SK-N-SH (cell line): ENCODE data around the gene CDH4. TPM values are rescaled to one million over a fixed set of nuclear protein-coding genes. Genes with fewer than 3 reads are reported as not detected.

Source experiments
- CTCF ChIA-PET: fragments of 300-600, 350-600 bp; formaldehyde crosslinking; extraction: SDS; loops from one replicate; lab custom pipeline; 2021; lab: Yijun Ruan, JAX
- POLR2A ChIA-PET: fragments of 350-600 bp; sonication (Branson Sonifier 250); formaldehyde crosslinking; extraction: SDS; loops from one replicate; lab custom pipeline; 2020; ENCODE audit warnings: antibody characterized with exemption, inconsistent platforms; lab: Yijun Ruan, JAX
- DNase-seq: peaks from one replicate; pipeline ENCODE4 v3.0.0; 2012
- H2AFZ ChIP-seq: fragments of 200-600 bp; sonication (generic); 2 replicates; pipeline ENCODE4 v1.8.1; 2016; ENCODE audit warnings: antibody characterized with exemption, mild to moderate bottlenecking, low read depth
- H3F3A ChIP-seq: fragments of 200-600 bp; sonication (generic); replicated peaks from 2 replicates; pipeline ENCODE3; 2016; ENCODE audit warnings: antibody characterized with exemption, mild to moderate bottlenecking; ENCODE audit not compliant: insufficient read depth
- H3K27ac ChIP-seq, 2 experiments: fragments of 200-500 bp in 1 of 2; fragments of 200-600 bp in 1 of 2; sonication (Bioruptor generic) in 1 of 2; sonication (generic), shearing (Covaris generic) in 1 of 2; 2 replicates each; pipeline versions ENCODE4 v1.5.1 to v1.6.1; 2014 to 2016; ENCODE audit warnings: low read depth in 2 of 2, inconsistent platforms in 1 of 2, low read length in 1 of 2, mild to moderate bottlenecking in 1 of 2, mixed read lengths in 1 of 2
- H3K27me3 ChIP-seq: fragments of 200-600 bp; sonication (generic), shearing (Covaris generic); 2 replicates; pipeline ENCODE4 v1.6.1; 2016; ENCODE audit warnings: mixed run types; ENCODE audit not compliant: insufficient read depth
- H3K36me3 ChIP-seq, 2 experiments: fragments of 200-500 bp in 1 of 2; fragments of 200-600 bp in 1 of 2; sonication (Bioruptor generic) in 1 of 2; sonication (generic) in 1 of 2; replicated peaks in 1 of 2; 2 replicates each; pipeline versions ENCODE3 to v1.5.1; 2014 to 2016; ENCODE audit warnings: low read length in 1 of 2, mild to moderate bottlenecking in 1 of 2; ENCODE audit not compliant: insufficient read depth in 2 of 2, control insufficient read depth in 1 of 2
- H3K4me1 ChIP-seq, 2 experiments: fragments of 200-500 bp in 1 of 2; fragments of 200-600 bp in 1 of 2; sonication (Bioruptor generic) in 1 of 2; sonication (generic), shearing (Covaris generic) in 1 of 2; 2 replicates each; pipeline versions ENCODE4 v1.5.1 to v1.6.1; 2014 to 2016; ENCODE audit warnings: low read depth in 1 of 2, low read length in 1 of 2, mixed run types in 1 of 2; ENCODE audit not compliant: insufficient read depth in 2 of 2, control insufficient read depth in 1 of 2
- H3K4me2 ChIP-seq: fragments of 200-600 bp; sonication (generic), shearing (Covaris generic); 2 replicates; pipeline ENCODE4 v1.6.1; 2017; ENCODE audit warnings: mixed run types
- H3K4me3 ChIP-seq, 2 experiments: fragments of 200-500 bp in 1 of 2; fragments of 200-600 bp in 1 of 2; sonication (Bioruptor generic) in 1 of 2; sonication (generic), shearing (Covaris generic) in 1 of 2; 2 replicates each; pipeline versions ENCODE4 v1.5.1 to v1.8.1; 2014 to 2016; ENCODE audit warnings: low read depth in 2 of 2, inconsistent platforms in 1 of 2, low read length in 1 of 2, mild to moderate bottlenecking in 1 of 2, mixed read lengths in 1 of 2, moderate library complexity in 1 of 2
- H3K79me2 ChIP-seq: fragments of 200-600 bp; sonication (generic); 2 replicates; pipeline ENCODE4 v1.8.1; 2017; ENCODE audit warnings: mild to moderate bottlenecking; ENCODE audit not compliant: insufficient read depth
- H3K9ac ChIP-seq: fragments of 200-600 bp; sonication (generic); 2 replicates; pipeline ENCODE4 v1.6.1; 2017; ENCODE audit warnings: mixed run types
- H3K9me2 ChIP-seq: fragments of 200-600 bp; sonication (generic); 2 replicates; pipeline ENCODE4 v1.6.1; 2017; ENCODE audit warnings: mixed run types
- H3K9me3 ChIP-seq: fragments of 200-600 bp; sonication (generic); 2 replicates; pipeline ENCODE4 v1.6.1; 2017; ENCODE audit warnings: mixed run types, mild to moderate bottlenecking, moderate library complexity
- H4K20me1 ChIP-seq: fragments of 200-600 bp; sonication (generic); 2 replicates; pipeline ENCODE4 v1.6.1; 2017; ENCODE audit warnings: mild to moderate bottlenecking, mixed run types; ENCODE audit not compliant: insufficient read depth
- MXI1 ChIP-seq: IDR thresholded peaks from 2 replicates; pipeline ENCODE4 v1.6.1; 2012; ENCODE audit warnings: mild to moderate bottlenecking, low read depth, low read length, improper control_type of control experiment
- RAD21 ChIP-seq: IDR thresholded peaks from 2 replicates; pipeline ENCODE4 v1.6.1; 2012; ENCODE audit warnings: mild to moderate bottlenecking, low read length
- RCOR1 ChIP-seq: fragments of 150-350 bp; IDR thresholded peaks from 2 replicates; pipeline ENCODE4 v1.6.1; 2017; ENCODE audit warnings: antibody characterized with exemption, low read length
- TAF1 ChIP-seq: IDR thresholded peaks from 2 replicates; pipeline ENCODE4 v1.6.1; 2012; ENCODE audit warnings: low read depth, mild to moderate bottlenecking, low read length, moderate library complexity, borderline replicate concordance
- TEAD4 ChIP-seq: IDR thresholded peaks from 2 replicates; pipeline ENCODE4 v1.4.0; 2012; ENCODE audit warnings: mild to moderate bottlenecking, borderline replicate concordance; ENCODE audit not compliant: insufficient read depth
- WGBS: methylation state at CpG from one replicate; pipeline ENCODE4 v1.1.6; 2017; ENCODE audit warnings: low lambda C conversion rate; 5-methylcytosine and 5-hydroxymethylcytosine counted together
- polyA plus RNA-seq, 3 experiments: library from polyadenylated mRNA; depleted of rRNA; stranded (reverse); fragments of >200 nt; gene quantifications; 2 replicates each; pipeline ENCODE4 v1.2.3, GENCODE V29; 2012
- TF ChIP-seq, protein P1 (sequence below): IDR thresholded peaks from 2 replicates; pipeline ENCODE4 v1.6.1; 2012; ENCODE audit warnings: mild to moderate bottlenecking, low read depth, low read length, moderate library complexity
- TF ChIP-seq, protein P2 (sequence below): fragments of 200-600 bp; sonication (generic); IDR thresholded peaks from 2 replicates; pipeline ENCODE4 v1.6.1; 2017; ENCODE audit warnings: antibody characterized with exemption, mild to moderate bottlenecking, moderate library complexity
- TF ChIP-seq, protein P3 (sequence below): fragments of 150-350 bp; IDR thresholded peaks from 2 replicates; pipeline ENCODE4 v1.6.1; 2016; ENCODE audit warnings: mild to moderate bottlenecking, low read depth, low read length
- TF ChIP-seq, protein P4 (sequence below): IDR thresholded peaks from 2 replicates; pipeline ENCODE4 v1.4.0; 2012; ENCODE audit warnings: low read depth, borderline replicate concordance

Gene CDH4
- polyA plus RNA-seq, 1 of the 3 experiments (the other 2 are of a cell fraction): not detected

DNA sequence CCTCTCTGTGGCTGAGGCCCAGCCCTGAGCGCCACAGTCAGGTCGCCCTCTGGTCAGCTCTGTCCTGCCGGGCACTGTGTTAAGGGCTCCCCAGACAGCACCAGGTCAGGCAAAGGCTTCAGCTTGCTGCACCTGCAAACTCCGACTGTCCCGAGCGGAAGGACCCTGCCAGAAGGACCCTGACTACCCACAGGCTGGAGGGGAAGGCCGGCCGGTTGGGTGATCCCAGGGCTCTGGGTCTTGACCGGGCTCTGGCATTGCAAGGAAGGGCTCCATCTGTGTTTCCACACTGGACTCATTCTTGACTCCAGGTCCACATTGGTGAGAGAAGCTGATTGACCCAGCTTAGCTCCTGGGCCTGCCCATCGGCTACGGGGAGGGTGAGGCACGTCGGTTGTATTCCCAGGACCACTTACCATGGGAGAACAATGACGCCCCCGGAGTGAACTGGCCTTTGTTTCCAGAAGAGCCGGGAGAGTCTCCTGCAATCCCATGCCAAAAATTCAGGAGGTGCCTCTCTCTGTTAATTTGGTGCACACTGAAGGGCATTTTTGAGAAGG, 583.8 kb downstream of the CDH4 start:
- no peaks in the 10 kb centered on the region for H3K9me3 ChIP-seq
- H3K4me1 ChIP-seq: no peaks in the 10 kb centered on the region
- ChIA-PET POLR2A (no interaction called here), CTCF (interaction anchor here (0.6 to 1.2 kb wide), 2 partner anchors 52 to 484 kb away, joined by 3 read pairs; no protein-coding TSS in a partner anchor)
- H3K9me2 ChIP-seq: no peaks in the 10 kb centered on the region
- no peaks in the 10 kb centered on the region for H3K36me3 ChIP-seq
- no peak overlapping the region for H3K27ac ChIP-seq
- H3K79me2 ChIP-seq: no peaks in the 10 kb centered on the region
- TF ChIP-seq, protein P1, sequence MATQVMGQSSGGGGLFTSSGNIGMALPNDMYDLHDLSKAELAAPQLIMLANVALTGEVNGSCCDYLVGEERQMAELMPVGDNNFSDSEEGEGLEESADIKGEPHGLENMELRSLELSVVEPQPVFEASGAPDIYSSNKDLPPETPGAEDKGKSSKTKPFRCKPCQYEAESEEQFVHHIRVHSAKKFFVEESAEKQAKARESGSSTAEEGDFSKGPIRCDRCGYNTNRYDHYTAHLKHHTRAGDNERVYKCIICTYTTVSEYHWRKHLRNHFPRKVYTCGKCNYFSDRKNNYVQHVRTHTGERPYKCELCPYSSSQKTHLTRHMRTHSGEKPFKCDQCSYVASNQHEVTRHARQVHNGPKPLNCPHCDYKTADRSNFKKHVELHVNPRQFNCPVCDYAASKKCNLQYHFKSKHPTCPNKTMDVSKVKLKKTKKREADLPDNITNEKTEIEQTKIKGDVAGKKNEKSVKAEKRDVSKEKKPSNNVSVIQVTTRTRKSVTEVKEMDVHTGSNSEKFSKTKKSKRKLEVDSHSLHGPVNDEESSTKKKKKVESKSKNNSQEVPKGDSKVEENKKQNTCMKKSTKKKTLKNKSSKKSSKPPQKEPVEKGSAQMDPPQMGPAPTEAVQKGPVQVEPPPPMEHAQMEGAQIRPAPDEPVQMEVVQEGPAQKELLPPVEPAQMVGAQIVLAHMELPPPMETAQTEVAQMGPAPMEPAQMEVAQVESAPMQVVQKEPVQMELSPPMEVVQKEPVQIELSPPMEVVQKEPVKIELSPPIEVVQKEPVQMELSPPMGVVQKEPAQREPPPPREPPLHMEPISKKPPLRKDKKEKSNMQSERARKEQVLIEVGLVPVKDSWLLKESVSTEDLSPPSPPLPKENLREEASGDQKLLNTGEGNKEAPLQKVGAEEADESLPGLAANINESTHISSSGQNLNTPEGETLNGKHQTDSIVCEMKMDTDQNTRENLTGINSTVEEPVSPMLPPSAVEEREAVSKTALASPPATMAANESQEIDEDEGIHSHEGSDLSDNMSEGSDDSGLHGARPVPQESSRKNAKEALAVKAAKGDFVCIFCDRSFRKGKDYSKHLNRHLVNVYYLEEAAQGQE: no peak
- TF ChIP-seq RCOR1: no peak
- TF ChIP-seq, protein P2, sequence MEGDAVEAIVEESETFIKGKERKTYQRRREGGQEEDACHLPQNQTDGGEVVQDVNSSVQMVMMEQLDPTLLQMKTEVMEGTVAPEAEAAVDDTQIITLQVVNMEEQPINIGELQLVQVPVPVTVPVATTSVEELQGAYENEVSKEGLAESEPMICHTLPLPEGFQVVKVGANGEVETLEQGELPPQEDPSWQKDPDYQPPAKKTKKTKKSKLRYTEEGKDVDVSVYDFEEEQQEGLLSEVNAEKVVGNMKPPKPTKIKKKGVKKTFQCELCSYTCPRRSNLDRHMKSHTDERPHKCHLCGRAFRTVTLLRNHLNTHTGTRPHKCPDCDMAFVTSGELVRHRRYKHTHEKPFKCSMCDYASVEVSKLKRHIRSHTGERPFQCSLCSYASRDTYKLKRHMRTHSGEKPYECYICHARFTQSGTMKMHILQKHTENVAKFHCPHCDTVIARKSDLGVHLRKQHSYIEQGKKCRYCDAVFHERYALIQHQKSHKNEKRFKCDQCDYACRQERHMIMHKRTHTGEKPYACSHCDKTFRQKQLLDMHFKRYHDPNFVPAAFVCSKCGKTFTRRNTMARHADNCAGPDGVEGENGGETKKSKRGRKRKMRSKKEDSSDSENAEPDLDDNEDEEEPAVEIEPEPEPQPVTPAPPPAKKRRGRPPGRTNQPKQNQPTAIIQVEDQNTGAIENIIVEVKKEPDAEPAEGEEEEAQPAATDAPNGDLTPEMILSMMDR: no peak
- TF ChIP-seq, protein P3, sequence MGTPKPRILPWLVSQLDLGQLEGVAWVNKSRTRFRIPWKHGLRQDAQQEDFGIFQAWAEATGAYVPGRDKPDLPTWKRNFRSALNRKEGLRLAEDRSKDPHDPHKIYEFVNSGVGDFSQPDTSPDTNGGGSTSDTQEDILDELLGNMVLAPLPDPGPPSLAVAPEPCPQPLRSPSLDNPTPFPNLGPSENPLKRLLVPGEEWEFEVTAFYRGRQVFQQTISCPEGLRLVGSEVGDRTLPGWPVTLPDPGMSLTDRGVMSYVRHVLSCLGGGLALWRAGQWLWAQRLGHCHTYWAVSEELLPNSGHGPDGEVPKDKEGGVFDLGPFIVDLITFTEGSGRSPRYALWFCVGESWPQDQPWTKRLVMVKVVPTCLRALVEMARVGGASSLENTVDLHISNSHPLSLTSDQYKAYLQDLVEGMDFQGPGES: no peak
- TF ChIP-seq RAD21: no peak
- TF ChIP-seq, protein P4, sequence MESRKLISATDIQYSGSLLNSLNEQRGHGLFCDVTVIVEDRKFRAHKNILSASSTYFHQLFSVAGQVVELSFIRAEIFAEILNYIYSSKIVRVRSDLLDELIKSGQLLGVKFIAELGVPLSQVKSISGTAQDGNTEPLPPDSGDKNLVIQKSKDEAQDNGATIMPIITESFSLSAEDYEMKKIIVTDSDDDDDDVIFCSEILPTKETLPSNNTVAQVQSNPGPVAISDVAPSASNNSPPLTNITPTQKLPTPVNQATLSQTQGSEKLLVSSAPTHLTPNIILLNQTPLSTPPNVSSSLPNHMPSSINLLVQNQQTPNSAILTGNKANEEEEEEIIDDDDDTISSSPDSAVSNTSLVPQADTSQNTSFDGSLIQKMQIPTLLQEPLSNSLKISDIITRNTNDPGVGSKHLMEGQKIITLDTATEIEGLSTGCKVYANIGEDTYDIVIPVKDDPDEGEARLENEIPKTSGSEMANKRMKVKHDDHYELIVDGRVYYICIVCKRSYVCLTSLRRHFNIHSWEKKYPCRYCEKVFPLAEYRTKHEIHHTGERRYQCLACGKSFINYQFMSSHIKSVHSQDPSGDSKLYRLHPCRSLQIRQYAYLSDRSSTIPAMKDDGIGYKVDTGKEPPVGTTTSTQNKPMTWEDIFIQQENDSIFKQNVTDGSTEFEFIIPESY: no peak
- TF ChIP-seq TAF1: no peak
- no peak for TF ChIP-seq MXI1
- no peak for TF ChIP-seq TEAD4
- no peak for DNase-seq
- no peaks in the 10 kb centered on the region for H3K27me3 ChIP-seq
- 55% methylated on average over 4 of the region's 16 CpGs for WGBS
- no peak overlapping the region for H3K4me3 ChIP-seq
- no peak overlapping the region for H3K4me2 ChIP-seq
- no peaks in the 10 kb centered on the region for H4K20me1 ChIP-seq
- H3K9ac ChIP-seq: no peak overlapping the region
- no peaks in the 10 kb centered on the region for H3F3A ChIP-seq
- no peak overlapping the region for H2AFZ ChIP-seq
